SK-MEL-5 (cell line): Measurements from ENCODE around the gene SPO11. TPM values are rescaled to one million over a fixed set of nuclear protein-coding genes. Genes with fewer than 3 reads are reported as not detected.
A peak's percentile ranks its signal among the peaks of the same experiment; 100 is the strongest.

ENCODE experiments used
- DNase-seq: peaks from one replicate; pipeline ENCODE4 v3.0.0-alpha.2; 2016; ENCODE audit warnings: low read depth, low spot score
- in situ Hi-C: cut with HindIII; loops from 2 replicates; pipeline ENCODE4 v1.10.0; 2016; ENCODE audit warnings: low sequenced_read_pairs, high pct_unique_total_duplicates, low pct_unique_long_range_greater_than_20kb
- polyA plus RNA-seq, 2 experiments: library from polyadenylated mRNA; depleted of rRNA; stranded (reverse); fragments of >200 nt; gene quantifications; 2 replicates each; pipeline ENCODE4 v1.2.3, GENCODE V29; 2015
- total RNA-seq: library from RNA; depleted of rRNA; stranded (reverse); fragments of >200 nt; shearing (Covaris generic); gene quantifications from 2 replicates; pipeline ENCODE4 v1.2.3, GENCODE V29; 2014; rRNA removed

SPO11 gene
- total RNA-seq, result not detected in 2 replicates
- not detected in 2 replicates for polyA plus RNA-seq (2015; cell fraction: cytosol; rRNA removed)
- polyA plus RNA-seq (2015; cell fraction: nucleus; rRNA removed), result not detected in 2 replicates

- DNase-seq, result no peak
- in situ Hi-C loops, result no loop called here
Measured at GRCh38 chr20:57329608-57330221, at the start of gene SPO11. TSS of gene SPO11 (plus strand) at chr20:57329803. CDS start at chr20:57329868, 65 bp downstream.

DNA sequence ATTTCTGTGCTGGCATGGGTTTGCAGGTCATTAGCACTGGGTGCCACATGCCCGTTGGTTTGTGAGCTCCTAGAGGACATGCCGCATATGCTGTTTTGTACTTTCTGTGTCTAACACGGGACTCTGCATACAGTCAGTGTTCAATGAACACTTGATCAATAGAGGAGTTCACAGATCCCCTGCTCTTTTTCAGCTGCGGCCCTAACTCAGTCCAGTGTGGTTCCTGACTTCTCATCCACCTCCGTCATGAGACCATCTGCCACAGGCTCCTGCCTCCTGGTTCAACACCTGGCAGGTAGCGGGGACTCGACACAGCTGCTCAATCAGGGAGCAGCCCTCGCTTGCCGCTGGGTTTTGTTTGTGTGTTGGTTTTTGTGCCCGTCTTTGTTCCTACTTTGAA lies 49.4 kb upstream of the SPO11 start:
- DNase-seq, result no peak
- in situ Hi-C loops, result no loop called here

DNA sequence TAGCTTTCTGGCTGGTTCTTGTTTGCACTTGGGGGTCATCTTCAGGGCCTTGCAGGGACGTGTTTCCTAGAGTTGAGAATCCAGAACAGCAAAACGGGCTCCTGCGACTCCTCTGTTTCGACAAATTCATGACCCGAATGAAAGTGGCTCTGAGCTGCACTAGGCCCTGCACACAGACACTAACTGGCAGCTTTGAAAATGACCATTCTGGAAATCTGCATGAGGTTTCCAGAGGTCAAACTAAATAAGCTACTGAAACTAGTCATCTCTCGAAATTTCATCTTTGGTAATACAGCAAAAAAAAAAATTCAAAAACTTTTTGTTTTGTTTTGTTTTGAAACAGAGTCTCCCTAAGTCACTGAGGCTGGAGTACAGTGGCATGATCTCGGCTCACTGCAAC lies 47.7 kb upstream of the SPO11 start:
- no peak for DNase-seq
- in situ Hi-C loops, result no loop called here

DNA sequence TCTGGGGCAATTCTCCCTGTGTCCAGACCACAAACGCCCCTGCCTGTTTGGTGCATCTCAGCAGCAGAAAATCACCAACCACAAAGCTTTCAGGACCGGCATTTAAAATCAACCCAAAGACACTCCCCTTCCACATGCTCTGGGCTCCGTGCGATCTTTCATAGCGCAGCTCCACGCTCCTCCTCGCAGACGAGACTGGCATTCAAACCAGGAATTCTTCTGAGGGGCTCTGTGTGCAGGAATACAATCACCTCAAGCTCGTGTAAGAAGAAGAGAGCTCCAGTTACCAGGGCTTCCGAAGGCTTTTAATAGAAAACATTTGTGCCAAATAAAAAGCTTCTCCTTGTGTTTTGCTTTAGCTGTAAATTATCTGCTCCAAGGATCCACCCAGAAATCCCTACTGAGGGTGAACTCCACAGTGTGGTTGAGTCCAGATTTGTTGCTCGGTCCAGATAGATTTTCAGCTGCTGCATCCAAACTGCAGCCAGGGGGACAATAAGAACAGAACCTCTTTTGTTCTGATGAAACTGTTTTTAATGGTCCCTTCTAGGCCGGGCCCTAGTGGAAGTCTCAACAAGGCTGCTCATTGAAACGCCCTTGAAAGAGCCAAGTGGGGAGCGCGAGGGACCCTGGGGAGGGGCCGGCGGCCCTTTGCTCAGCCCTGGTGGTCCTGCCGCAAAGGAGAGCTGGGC lies 46.8 kb upstream of the SPO11 start:
- peak; percentile 58 for DNase-seq
- in situ Hi-C loops, result no loop called here

DNA sequence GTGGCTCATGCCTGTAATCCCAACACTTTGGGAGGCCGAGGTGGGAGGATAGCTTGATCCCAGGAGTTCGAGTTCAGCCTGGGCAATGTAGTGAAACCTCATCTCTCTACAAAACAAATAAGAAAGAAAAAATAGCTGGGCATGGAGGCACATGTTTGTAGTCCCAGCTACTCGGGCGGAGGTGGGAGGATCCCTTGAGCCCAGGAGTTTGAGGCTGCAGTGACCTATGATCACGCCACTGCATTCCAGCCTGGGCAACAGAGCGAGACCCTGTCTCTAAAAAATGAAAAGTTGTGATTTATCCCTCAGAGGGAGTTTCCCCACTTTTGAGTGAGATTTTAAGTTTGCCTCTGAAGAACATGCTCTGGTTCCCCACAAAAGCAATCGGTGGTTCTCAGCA lies 45.7 kb upstream of the SPO11 start:
- no peak for DNase-seq
- in situ Hi-C loops, result no loop called here

- in situ Hi-C loops, result no loop called here
- no peak for DNase-seq
Measured at GRCh38 chr20:57287007-57287880, 42.4 kb upstream of the SPO11 start.

GRCh38 chr20:57287901-57288300 lies 41.7 kb upstream of the SPO11 start:
- no peak for DNase-seq
- in situ Hi-C loops, result no loop called here

DNA sequence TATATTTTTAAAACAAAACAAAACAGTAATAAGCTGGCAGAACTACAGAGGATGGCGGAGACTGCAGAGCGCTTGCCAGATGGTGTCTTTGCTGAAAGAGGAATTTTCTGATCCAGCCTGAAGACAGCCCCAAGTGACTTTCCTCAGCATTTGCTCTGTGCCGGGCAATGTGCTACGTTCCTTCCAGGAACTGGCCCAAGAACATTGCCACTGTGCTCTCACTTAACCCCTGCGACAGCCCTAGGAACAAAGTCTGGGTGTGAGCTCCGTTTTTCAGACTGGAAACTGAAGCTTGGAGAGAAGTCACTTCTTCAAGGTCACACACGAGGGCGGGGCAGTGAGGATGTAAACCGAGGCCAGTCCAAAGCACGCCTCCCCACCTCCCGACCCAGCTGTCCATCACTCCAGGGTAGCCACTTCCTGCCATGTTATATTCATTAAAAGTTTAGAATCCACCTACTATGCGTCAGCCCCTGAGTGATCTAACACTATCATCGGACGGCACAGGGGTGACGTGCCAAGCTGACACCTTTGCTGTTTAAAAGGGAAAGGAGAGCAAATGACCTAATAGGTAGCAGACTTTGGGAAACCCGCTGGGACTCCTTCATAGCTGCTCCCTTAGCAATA lies 40.8 kb upstream of the SPO11 start:
- in situ Hi-C loops, result no loop called here
- no peak for DNase-seq

DNA sequence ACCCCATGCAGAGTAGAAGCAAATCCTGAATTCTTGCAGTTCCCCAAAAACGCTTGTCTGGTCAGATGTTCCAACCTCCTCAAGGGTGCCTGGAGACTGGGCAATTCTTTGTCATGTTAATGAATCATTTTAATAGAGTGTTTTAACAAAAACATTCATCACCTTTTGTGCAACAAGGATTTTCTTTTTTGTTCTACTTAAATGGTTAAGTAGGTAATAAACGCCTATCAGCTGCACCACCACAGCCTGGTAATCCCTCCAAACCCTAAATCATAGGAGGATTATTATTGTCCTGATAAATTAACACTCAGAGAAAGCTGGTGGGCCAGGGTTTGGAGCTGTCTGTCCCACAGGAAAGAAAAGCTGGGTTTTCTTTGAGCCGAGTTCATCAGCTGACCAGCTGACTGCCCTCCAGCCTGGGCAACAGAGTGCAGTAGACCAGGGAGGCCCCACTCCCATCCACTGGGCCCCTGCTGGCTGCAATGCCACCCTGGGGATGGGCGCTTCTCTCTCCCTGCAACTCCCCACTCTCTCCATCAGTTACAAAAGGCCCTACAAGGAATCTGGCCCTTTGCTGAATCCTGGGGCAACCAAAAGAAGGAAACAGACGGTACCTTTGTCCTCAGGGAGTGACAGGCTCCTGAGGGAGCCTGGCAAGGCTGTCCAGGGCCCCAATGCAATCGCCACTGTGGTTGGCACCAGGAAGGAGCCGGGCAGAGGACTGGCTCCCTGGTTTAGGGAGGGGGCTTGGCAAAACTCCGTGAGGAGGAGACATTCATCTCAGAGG lies 40.0 kb upstream of the SPO11 start:
- in situ Hi-C loops, result no loop called here

DNA sequence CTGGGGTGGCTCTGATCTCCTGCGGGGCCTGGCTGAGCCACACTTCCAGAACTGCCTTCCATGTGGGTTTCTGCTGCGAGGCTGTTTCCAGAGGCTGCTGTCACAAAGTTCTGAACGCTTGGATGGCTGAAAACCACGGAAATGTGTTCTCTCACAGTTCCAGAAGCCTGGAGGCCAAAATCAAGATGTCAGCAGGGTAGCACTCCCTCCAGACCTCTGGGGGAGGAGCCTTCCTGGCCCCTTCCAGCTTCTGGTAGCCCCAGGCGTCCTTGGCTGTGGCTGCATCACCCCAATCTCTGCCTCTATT lies 39.5 kb upstream of the SPO11 start:
- in situ Hi-C loops, result no loop called here
- no peak for DNase-seq

More for the DNA sequence above, 40.0 kb upstream of the SPO11 start:
- no peak for DNase-seq

DNA sequence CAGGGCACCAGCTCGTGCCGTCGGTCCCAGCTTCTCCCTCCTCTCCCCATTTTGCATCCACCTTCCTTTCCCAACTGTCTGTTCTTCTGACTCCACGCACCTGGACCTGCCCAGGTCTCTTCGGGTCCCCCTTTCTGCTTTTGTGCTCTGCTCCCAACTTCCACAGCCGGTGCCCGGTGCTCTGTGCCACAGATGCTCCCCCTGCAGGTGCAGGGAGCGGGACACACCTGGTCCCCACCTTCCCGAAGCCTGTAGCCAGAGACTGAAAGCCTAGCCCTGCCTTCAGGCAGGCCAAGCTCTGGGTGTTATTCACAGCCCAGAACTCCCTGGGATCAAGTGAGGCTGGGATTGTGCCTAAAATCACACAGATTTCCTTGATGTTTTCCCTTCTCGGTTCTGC lies 38.6 kb upstream of the SPO11 start:
- in situ Hi-C loops, result no loop called here
- no peak for DNase-seq

DNA sequence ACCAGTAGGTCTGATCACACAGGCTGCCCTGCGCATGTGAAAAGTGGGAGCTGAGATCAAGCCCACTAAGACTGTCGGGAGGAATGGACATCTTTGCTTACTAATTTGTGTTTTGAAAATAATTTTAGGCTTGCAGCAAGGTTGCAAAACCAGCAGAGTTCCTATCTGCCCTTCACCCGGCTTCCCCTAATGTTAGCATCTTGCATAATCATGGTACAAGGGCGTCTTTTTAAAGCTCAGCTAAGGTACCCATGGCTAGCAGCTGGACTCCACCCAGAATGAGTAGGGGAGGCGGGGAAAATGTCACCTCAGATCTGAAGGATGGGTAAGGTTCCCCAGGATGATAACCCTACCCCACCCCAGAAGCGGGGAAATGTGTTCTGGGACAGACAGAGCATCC lies 37.9 kb upstream of the SPO11 start:
- in situ Hi-C loops, result no loop called here
- no peak for DNase-seq

DNA sequence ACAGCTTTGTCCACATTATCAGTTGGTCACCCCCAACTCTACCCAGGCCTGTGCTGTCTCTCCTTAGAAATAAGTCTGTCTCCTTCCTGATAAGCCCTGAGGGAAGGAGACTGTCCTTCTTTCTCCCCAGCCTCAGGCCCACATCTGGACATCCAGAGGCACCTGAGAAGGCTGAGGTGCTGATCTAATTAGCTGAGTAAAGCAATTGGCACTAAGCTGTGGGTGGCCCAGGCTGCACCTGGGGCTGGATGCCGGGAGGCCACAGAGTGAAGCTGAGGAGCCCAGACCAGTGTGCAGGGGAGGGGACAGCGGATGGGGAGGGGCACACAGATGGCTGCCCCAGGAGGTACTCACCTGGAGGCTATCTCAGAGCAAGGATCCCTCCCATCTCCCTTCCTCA lies 37.0 kb upstream of the SPO11 start:
- in situ Hi-C loops, result no loop called here
- no peak for DNase-seq

DNA sequence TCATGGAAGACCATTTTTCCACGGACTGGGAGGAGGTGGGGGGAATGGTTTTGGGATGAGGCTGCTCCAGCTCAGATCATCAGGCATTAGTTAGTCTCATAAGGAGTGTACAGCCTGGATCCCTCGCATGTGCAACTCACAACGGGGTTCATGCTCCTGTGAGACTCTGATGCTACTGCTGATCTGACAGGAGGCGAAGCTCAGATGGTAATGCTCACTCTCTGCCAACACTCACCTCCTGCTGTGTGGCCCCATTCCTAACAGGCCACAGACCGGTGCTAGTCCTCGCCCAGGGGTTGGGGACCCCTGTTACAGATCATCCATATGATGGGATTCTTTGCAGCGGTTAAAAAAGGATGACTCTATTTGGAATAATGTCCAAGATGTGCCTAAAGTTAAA lies 35.6 kb upstream of the SPO11 start:
- DNase-seq, result no peak
- in situ Hi-C loops, result no loop called here

- DNase-seq, result no peak
- in situ Hi-C loops, result no loop called here
Measured at GRCh38 chr20:57294550-57294949, 35.1 kb upstream of the SPO11 start.

GRCh38 chr20:57298457-57298856 lies 31.1 kb upstream of the SPO11 start:
- DNase-seq, result no peak
- in situ Hi-C loops, result no loop called here

DNA sequence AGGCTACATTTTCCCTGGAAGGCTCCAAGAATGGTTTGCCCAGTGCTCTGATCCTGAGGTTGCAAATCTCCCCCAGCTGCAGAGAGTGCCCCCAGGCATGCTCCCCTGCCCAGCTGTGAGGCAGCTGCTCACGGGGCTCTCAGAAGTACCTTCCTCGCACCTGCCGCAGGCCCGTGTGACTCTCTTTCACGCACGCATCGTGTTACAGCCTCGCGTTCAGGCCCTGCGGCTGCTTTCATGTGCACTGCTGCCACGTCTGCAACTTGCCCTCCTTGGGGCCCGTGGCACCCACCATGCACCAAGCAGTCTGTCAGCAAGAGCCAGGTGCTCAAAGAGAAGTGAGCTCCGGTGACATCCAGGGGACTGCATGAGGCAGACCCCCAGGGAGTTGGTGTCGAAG lies 28.6 kb upstream of the SPO11 start:
- in situ Hi-C loops, result no loop called here
- no peak for DNase-seq
